ENCODE results near the gene NISCH. TPM values are rescaled to one million over a fixed set of nuclear protein-coding genes. Genes with fewer than 3 reads are reported as not detected.

Gene NISCH
- polyA plus RNA-seq, 2 of the 4 experiments (the other 2 are of a cell fraction): 17.3 to 18.2 TPM

DNA sequence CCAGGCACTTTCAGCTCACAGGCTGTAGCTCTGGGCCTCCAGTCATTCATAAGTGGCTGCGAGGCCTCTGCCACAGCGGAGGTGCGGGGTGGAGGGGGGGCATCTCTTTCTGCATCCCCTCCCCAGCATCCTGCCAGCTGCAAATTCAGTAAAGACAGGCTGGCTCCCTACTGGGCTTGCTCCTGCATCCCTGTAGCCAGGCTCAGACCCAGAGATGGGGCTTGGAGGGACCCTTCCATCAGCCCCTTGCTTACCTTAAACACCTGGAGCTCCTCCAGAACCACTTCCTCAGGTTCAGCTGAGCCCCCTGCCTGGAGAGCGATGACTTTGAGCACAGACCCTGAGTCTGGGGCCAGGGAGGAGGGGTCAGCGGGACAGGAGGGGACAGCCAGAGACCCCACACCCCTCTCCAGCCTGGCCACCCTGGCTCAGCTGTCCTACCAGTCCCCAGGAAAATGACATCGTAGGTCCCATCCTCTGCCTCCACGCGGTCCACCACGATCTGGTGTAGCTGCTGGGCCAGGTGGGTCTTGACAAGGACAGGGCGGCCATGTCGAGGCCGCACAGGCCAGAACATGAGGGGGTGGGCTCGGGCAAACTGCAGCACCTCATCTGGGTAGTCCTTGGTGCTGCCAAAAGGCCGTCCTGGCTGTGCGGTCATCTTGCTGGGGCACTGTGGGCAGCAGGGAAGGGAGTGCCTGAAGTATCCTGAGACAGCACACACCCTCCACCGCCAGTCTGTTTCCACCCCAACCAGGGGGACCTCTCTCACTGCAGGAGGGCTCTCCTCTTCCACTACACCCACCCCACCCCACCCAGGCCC lies 15.8 kb upstream of the NISCH start:
- H3K27ac ChIP-seq: no peak overlapping the region
- H3K9me3 ChIP-seq: no peaks in the 10 kb centered on the region
- H3K4me3 ChIP-seq: no peak overlapping the region
- ChIA-PET POLR2A (no interaction called here), CTCF (interaction anchor here (3.6 to 20.8 kb wide), 2 partner anchors 8 to 11 kb away, joined by 17 to 351 read pairs; partner anchors contain the start of genes SEMA3G and TNNC1)
- ATAC-seq (no peak), FAIRE-seq (no peak), DNase-seq (ENCODE audit: low read depth in 1 of 2, low spot score in 1 of 2) (no peak)
- TF ChIP-seq FOSB (CRISPR knock-in tag; IDR thresholded peaks at IDR 0.05) (no peak), FOXS1 (CRISPR knock-in tag; IDR thresholded peaks at IDR 0.05) (no peak), MAFK (IDR thresholded peaks at IDR 0.05; ENCODE audit: partially characterized antibody) (no peak), KDM5A (IDR thresholded peaks at IDR 0.05) (no peak), ZNF302 (CRISPR knock-in tag; IDR thresholded peaks at IDR 0.05) (no peak), ZSCAN20 (CRISPR knock-in tag; IDR thresholded peaks at IDR 0.05) (no peak), EP300 (IDR thresholded peaks at IDR 0.05) (no peak), RFX5 (IDR thresholded peaks at IDR 0.05) (no peak), KDM1A (IDR thresholded peaks at IDR 0.05; ENCODE audit: low read depth) (no peak), SREBF2 (IDR thresholded peaks at IDR 0.05) (no peak), SMC3 (IDR thresholded peaks at IDR 0.05) (no peak), RAD21 (conservative IDR thresholded peaks at IDR 0.05 in 1 of 2, IDR thresholded peaks at IDR 0.05 in 1 of 2) (no peak), HOXA7 (CRISPR knock-in tag; IDR thresholded peaks at IDR 0.05) (no peak), MYC (IDR thresholded peaks at IDR 0.05; ENCODE audit: borderline replicate concordance, low read length) (no peak)
- TF ChIP-seq, protein P1, sequence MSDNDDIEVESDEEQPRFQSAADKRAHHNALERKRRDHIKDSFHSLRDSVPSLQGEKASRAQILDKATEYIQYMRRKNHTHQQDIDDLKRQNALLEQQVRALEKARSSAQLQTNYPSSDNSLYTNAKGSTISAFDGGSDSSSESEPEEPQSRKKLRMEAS (IDR thresholded peaks at IDR 0.05): no peak
- TF ChIP-seq, protein P2, sequence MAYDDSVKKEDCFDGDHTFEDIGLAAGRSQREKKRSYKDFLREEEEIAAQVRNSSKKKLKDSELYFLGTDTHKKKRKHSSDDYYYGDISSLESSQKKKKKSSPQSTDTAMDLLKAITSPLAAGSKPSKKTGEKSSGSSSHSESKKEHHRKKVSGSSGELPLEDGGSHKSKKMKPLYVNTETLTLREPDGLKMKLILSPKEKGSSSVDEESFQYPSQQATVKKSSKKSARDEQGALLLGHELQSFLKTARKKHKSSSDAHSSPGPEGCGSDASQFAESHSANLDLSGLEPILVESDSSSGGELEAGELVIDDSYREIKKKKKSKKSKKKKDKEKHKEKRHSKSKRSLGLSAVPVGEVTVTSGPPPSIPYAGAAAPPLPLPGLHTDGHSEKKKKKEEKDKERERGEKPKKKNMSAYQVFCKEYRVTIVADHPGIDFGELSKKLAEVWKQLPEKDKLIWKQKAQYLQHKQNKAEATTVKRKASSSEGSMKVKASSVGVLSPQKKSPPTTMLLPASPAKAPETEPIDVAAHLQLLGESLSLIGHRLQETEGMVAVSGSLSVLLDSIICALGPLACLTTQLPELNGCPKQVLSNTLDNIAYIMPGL (CRISPR knock-in tag; IDR thresholded peaks at IDR 0.05; ENCODE audit: borderline replicate concordance): no peak
- TF ChIP-seq, protein P3, sequence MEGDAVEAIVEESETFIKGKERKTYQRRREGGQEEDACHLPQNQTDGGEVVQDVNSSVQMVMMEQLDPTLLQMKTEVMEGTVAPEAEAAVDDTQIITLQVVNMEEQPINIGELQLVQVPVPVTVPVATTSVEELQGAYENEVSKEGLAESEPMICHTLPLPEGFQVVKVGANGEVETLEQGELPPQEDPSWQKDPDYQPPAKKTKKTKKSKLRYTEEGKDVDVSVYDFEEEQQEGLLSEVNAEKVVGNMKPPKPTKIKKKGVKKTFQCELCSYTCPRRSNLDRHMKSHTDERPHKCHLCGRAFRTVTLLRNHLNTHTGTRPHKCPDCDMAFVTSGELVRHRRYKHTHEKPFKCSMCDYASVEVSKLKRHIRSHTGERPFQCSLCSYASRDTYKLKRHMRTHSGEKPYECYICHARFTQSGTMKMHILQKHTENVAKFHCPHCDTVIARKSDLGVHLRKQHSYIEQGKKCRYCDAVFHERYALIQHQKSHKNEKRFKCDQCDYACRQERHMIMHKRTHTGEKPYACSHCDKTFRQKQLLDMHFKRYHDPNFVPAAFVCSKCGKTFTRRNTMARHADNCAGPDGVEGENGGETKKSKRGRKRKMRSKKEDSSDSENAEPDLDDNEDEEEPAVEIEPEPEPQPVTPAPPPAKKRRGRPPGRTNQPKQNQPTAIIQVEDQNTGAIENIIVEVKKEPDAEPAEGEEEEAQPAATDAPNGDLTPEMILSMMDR (IDR thresholded peaks at IDR 0.05): no peak
- TF ChIP-seq, protein P4, sequence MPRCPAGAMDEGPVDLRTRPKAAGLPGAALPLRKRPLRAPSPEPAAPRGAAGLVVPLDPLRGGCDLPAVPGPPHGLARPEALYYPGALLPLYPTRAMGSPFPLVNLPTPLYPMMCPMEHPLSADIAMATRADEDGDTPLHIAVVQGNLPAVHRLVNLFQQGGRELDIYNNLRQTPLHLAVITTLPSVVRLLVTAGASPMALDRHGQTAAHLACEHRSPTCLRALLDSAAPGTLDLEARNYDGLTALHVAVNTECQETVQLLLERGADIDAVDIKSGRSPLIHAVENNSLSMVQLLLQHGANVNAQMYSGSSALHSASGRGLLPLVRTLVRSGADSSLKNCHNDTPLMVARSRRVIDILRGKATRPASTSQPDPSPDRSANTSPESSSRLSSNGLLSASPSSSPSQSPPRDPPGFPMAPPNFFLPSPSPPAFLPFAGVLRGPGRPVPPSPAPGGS (IDR thresholded peaks at IDR 0.05): no peak
- TF ChIP-seq, protein P5, sequence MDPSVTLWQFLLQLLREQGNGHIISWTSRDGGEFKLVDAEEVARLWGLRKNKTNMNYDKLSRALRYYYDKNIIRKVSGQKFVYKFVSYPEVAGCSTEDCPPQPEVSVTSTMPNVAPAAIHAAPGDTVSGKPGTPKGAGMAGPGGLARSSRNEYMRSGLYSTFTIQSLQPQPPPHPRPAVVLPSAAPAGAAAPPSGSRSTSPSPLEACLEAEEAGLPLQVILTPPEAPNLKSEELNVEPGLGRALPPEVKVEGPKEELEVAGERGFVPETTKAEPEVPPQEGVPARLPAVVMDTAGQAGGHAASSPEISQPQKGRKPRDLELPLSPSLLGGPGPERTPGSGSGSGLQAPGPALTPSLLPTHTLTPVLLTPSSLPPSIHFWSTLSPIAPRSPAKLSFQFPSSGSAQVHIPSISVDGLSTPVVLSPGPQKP (IDR thresholded peaks at IDR 0.05; ENCODE audit: low read depth, low read length): no peak
- no peaks in the 10 kb centered on the region for H3K4me1 ChIP-seq
- WGBS (ENCODE audit: missing lambda C conversion rate): 68% methylated on average over 11 of the region's 16 CpGs
- no peak overlapping the region for H3K4me2 ChIP-seq

DNA sequence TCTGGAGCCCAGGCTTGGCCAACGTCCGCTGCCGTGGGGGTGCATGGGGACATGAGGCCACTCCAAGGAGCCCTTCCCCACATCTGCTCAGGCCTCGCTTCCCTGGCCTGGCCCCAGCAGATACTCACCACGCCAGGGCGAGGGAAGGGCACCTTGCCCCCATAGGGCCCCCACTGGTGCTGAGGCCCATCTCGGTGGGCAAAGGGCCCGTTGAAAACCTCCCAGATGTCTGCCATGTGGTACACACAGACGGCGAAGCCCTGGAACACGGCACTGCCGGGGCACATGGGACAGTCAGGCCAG lies 15.2 kb upstream of the NISCH start:
- Histone ChIP-seq H3K4me2 (no peak overlapping the region), H3K4me3 (no peak overlapping the region), H3K27ac (no peak overlapping the region), H3K4me1 (no peaks in the 10 kb centered on the region), H3K9me3 (no peaks in the 10 kb centered on the region)
- ATAC-seq (no peak), FAIRE-seq (no peak), DNase-seq (ENCODE audit: low read depth in 1 of 2, low spot score in 1 of 2) (no peak)
- ChIA-PET POLR2A (no interaction called here), CTCF (interaction anchor here (3.6 kb wide), 1 partner anchor 12 kb away, joined by 17 read pairs; no protein-coding TSS in a partner anchor)
- TF ChIP-seq HDAC2 (IDR thresholded peaks at IDR 0.05) (no peak), BHLHE40 (IDR thresholded peaks at IDR 0.05; ENCODE audit: low read depth, low read length) (no peak), ESRRA (IDR thresholded peaks at IDR 0.05; ENCODE audit: borderline replicate concordance, low read length) (no peak), TP53 (CRISPR knock-in tag; IDR thresholded peaks at IDR 0.05) (no peak), ZFP36 (IDR thresholded peaks at IDR 0.05; ENCODE audit: borderline replicate concordance, partially characterized antibody) (no peak), FOSB (CRISPR knock-in tag; IDR thresholded peaks at IDR 0.05) (no peak), HOXA7 (CRISPR knock-in tag; IDR thresholded peaks at IDR 0.05) (no peak), PHF8 (IDR thresholded peaks at IDR 0.05; ENCODE audit: borderline replicate concordance, low read depth) (no peak), HOXB5 (CRISPR knock-in tag; IDR thresholded peaks at IDR 0.05) (no peak)
- TF ChIP-seq, protein P6, sequence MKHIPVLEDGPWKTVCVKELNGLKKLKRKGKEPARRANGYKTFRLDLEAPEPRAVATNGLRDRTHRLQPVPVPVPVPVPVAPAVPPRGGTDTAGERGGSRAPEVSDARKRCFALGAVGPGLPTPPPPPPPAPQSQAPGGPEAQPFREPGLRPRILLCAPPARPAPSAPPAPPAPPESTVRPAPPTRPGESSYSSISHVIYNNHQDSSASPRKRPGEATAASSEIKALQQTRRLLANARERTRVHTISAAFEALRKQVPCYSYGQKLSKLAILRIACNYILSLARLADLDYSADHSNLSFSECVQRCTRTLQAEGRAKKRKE (CRISPR knock-in tag; IDR thresholded peaks at IDR 0.05; ENCODE audit: low read depth): no peak
- TF ChIP-seq, protein P7, sequence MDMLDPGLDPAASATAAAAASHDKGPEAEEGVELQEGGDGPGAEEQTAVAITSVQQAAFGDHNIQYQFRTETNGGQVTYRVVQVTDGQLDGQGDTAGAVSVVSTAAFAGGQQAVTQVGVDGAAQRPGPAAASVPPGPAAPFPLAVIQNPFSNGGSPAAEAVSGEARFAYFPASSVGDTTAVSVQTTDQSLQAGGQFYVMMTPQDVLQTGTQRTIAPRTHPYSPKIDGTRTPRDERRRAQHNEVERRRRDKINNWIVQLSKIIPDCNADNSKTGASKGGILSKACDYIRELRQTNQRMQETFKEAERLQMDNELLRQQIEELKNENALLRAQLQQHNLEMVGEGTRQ (IDR thresholded peaks at IDR 0.05): no peak
- no CpG with 5 or more reads among the region's 12 CpGs for WGBS (ENCODE audit: missing lambda C conversion rate)
